A549 treated with dexamethasone at 1 μM for 4 hours (cell line): ENCODE data around the gene ABLIM1. TPM values are rescaled to one million over a fixed set of nuclear protein-coding genes. Genes with fewer than 3 reads are reported as not detected.

Source experiments
- total RNA-seq: library from RNA; stranded (reverse); fragments of 200-300 nt; extraction: Qiagen RNA extraction; gene quantifications from 5 replicates; pipeline ENCODE4 v1.2.3, GENCODE V29; 2022

ABLIM1 gene
- 33.8 to 56.6 TPM (median 44.8 TPM) in 5 replicates for total RNA-seq

GRCh38 chr10:114658175-114658574, at the start of gene ABLIM1:
ABLIM1 (minus strand) TSS chr10:114658275; CDS start chr10:114658200, 75 bp downstream.

GRCh38 chr10:114404171-114405010, 253.7 kb downstream of the ABLIM1 start, which contains the start of gene AFAP1L2:
AFAP1L2 (minus strand) TSS chr10:114404502; CDS start chr10:114404455, 47 bp downstream.

Other genes starting within 250 kb of the ABLIM1 start
- gene FHIP2A, start 163.5 kb upstream of the ABLIM1 start, total RNA-seq: 8.0 to 12.9 TPM (median 11.4 TPM) in 5 replicates